ENCODE measurements around the gene RIT2.

DNA sequence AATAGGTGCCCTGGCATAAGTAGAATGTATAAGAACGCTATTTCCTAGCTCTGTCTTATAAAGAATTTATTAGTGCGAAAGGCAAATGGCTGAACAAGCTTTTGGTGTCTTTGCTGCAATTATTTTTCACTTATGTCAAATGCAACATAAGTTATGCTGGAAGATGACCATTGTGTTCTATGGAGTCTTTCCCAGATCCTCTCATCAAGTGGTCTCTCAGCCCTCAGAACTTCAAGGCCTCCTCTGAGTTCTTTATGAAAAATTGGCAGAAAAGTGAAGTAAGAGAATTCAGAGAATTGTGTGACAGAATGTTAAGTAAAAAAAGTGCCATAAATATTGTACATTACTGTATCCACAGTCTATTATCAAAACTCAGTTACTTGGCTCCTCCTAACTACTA is 75.2 kb downstream of the RIT2 start:
- TF ChIP-seq, protein P1, sequence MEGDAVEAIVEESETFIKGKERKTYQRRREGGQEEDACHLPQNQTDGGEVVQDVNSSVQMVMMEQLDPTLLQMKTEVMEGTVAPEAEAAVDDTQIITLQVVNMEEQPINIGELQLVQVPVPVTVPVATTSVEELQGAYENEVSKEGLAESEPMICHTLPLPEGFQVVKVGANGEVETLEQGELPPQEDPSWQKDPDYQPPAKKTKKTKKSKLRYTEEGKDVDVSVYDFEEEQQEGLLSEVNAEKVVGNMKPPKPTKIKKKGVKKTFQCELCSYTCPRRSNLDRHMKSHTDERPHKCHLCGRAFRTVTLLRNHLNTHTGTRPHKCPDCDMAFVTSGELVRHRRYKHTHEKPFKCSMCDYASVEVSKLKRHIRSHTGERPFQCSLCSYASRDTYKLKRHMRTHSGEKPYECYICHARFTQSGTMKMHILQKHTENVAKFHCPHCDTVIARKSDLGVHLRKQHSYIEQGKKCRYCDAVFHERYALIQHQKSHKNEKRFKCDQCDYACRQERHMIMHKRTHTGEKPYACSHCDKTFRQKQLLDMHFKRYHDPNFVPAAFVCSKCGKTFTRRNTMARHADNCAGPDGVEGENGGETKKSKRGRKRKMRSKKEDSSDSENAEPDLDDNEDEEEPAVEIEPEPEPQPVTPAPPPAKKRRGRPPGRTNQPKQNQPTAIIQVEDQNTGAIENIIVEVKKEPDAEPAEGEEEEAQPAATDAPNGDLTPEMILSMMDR (IDR thresholded peaks at IDR 0.05) = no peak
- no peak for TF ChIP-seq EP300 (IDR thresholded peaks at IDR 0.05)

Measured in tibial nerve (tissue), 4 donors.